Smooth muscle cell (in vitro differentiated cells): ENCODE data around the gene LSM11. TPM values are rescaled to one million over a fixed set of nuclear protein-coding genes. Genes with fewer than 3 reads are reported as not detected.

ENCODE experiments used
- DNase-seq: peaks from one replicate; lab custom pipeline; 2025; ENCODE audit not compliant: unreplicated experiment; lab: John Stamatoyannopoulos, UW
- H2AFZ ChIP-seq: fragments of 200-600 bp; sonication (generic); 2 replicates; pipeline ENCODE4 v1.6.0; 2016; ENCODE audit warnings: antibody characterized with exemption, low read depth, mild to moderate bottlenecking
- H3F3A ChIP-seq: fragments of 200-600 bp; sonication (generic); 2 replicates; pipeline ENCODE4 v1.6.0; 2017; ENCODE audit warnings: antibody characterized with exemption, low read depth
- H3K27ac ChIP-seq: fragments of 200-600 bp; sonication (generic); 2 replicates; pipeline ENCODE4 v1.5.1; 2016; ENCODE audit warnings: low read depth, mild to moderate bottlenecking
- H3K27me3 ChIP-seq: fragments of 200-600 bp; sonication (generic); 2 replicates; pipeline ENCODE4 v1.6.1; 2016; ENCODE audit warnings: low read depth, mild to moderate bottlenecking
- H3K36me3 ChIP-seq: fragments of 200-600 bp; sonication (generic); 2 replicates; pipeline ENCODE4 v1.5.1; 2016; ENCODE audit warnings: low read depth
- H3K4me1 ChIP-seq: fragments of 200-600 bp; sonication (generic); 2 replicates; pipeline ENCODE4 v1.5.1; 2016; ENCODE audit warnings: low read depth
- H3K4me2 ChIP-seq: fragments of 200-600 bp; sonication (generic); 2 replicates; pipeline ENCODE4 v1.6.0; 2016; ENCODE audit warnings: mild to moderate bottlenecking
- H3K4me3 ChIP-seq: fragments of 200-600 bp; sonication (generic); 2 replicates; pipeline ENCODE4 v1.5.1; 2016; ENCODE audit warnings: mild to moderate bottlenecking
- H3K79me2 ChIP-seq: fragments of 200-600 bp; sonication (generic); 2 replicates; pipeline ENCODE4 v1.6.0; 2016; ENCODE audit warnings: low read depth, mild to moderate bottlenecking
- H3K9ac ChIP-seq: fragments of 200-600 bp; sonication (generic); 2 replicates; pipeline ENCODE4 v1.6.0; 2016; ENCODE audit warnings: low read depth
- H3K9me3 ChIP-seq: fragments of 200-600 bp; sonication (generic); replicated peaks from 2 replicates; pipeline ENCODE4 v1.5.1; 2016; ENCODE audit warnings: low read depth
- H4K20me1 ChIP-seq: fragments of 200-600 bp; sonication (generic); 2 replicates; pipeline ENCODE4 v1.6.0; 2016; ENCODE audit warnings: low read depth
- WGBS: methylation state at CpG from one replicate; pipeline ENCODE4 v1.1.7; 2016; ENCODE audit warnings: low lambda C conversion rate; 5-methylcytosine and 5-hydroxymethylcytosine counted together
- polyA plus RNA-seq: library from polyadenylated mRNA; unstranded; fragments of >200 nt; fragmentation: Nextera tagmentation; extraction: Ambion mirVana; gene quantifications from 2 replicates; pipeline ENCODE4 v1.2.1, GENCODE V29; 2016
- small RNA-seq: library from RNA; depleted of rRNA; stranded (forward); fragments of <200 nt; gene quantifications from one replicate; pipeline ENCODE3, GENCODE V24; 2014
- total RNA-seq: library from RNA; depleted of rRNA; stranded (reverse); fragments of >200 nt; gene quantifications from 2 replicates; pipeline ENCODE4 v1.2.3, GENCODE V29; 2014
- TF ChIP-seq, protein P1 (sequence below): fragments of 200-600 bp; sonication (generic); IDR thresholded peaks from 2 replicates; pipeline ENCODE4 v1.5.1; 2017; ENCODE audit warnings: borderline replicate concordance, mild to moderate bottlenecking, antibody characterized with exemption; ENCODE audit not compliant: insufficient read depth, poor library complexity, severe bottlenecking

The LSM11 gene
- total and polyA plus RNA-seq, 2 experiments from 2014 or later = 2.2 to 7.5 TPM

DNA sequence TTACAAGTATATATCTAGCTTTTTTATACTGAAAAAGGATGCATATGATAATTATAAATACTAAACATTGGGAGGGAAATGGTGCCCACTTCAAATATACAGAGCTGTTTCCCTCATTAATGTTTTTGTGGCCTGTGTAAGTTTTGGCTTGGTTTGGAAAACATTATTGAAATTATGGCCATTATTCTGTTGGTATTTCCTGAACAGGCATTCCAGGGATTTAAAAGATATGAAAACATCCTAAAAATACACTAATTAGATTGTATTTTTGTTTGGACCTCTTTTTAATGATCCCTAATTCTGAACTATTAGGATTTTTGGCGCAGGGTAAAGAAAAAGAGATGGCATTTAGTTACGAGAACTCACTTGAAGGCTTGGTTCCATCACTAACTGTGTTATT is 64.5 kb downstream of the LSM11 start:
- H3K4me2 ChIP-seq = no peak overlapping the region
- no peak overlapping the region for H3K4me3 ChIP-seq
- H3K9me3 ChIP-seq = no peaks in the 10 kb centered on the region
- 98% methylated on average over 2 of the region's 2 CpGs for WGBS
- no peak for DNase-seq
- H4K20me1 ChIP-seq = peaks cover 34% of the 10 kb centered on the region
- H3K9ac ChIP-seq = no peak overlapping the region
- no peak overlapping the region for H2AFZ ChIP-seq
- no peak overlapping the region for H3K27ac ChIP-seq
- H3K4me1 ChIP-seq = no peaks in the 10 kb centered on the region
- H3F3A ChIP-seq = no peaks in the 10 kb centered on the region
- TF ChIP-seq, protein P1, sequence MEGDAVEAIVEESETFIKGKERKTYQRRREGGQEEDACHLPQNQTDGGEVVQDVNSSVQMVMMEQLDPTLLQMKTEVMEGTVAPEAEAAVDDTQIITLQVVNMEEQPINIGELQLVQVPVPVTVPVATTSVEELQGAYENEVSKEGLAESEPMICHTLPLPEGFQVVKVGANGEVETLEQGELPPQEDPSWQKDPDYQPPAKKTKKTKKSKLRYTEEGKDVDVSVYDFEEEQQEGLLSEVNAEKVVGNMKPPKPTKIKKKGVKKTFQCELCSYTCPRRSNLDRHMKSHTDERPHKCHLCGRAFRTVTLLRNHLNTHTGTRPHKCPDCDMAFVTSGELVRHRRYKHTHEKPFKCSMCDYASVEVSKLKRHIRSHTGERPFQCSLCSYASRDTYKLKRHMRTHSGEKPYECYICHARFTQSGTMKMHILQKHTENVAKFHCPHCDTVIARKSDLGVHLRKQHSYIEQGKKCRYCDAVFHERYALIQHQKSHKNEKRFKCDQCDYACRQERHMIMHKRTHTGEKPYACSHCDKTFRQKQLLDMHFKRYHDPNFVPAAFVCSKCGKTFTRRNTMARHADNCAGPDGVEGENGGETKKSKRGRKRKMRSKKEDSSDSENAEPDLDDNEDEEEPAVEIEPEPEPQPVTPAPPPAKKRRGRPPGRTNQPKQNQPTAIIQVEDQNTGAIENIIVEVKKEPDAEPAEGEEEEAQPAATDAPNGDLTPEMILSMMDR = no peak
- H3K36me3 ChIP-seq = peaks cover 39% of the 10 kb centered on the region
- peaks cover 9% of the 10 kb centered on the region for H3K79me2 ChIP-seq
- H3K27me3 ChIP-seq = no peaks in the 10 kb centered on the region

Small RNA genes within 50 kb of the gene (small RNA-seq; reads per million reads assigned to genes)
- not detected for gene AC026407.1
- gene RNU6-260P = not detected

Other genes starting within 250 kb of the LSM11 start
- 112 and 117 TPM in 2 replicates for gene ADAM19, start 167.9 kb upstream of the LSM11 start, total RNA-seq
- gene ADAM19, start 167.9 kb upstream of the LSM11 start, polyA plus RNA-seq = 62.2 and 62.6 TPM in 2 replicates
- gene SOX30, start 91.3 kb upstream of the LSM11 start, total RNA-seq = 1.5 TPM in 1 of 2 replicates, not detected in the other
- gene SOX30, start 91.3 kb upstream of the LSM11 start, polyA plus RNA-seq = 0.38 TPM in 1 of 2 replicates, not detected in the other
- gene C5orf52, start 72.2 kb upstream of the LSM11 start, total RNA-seq = not detected in 2 replicates
- gene C5orf52, start 72.2 kb upstream of the LSM11 start, polyA plus RNA-seq = not detected in 2 replicates
- 6.5 and 12.9 TPM in 2 replicates for gene THG1L, start 12.3 kb upstream of the LSM11 start, total RNA-seq
- gene THG1L, start 12.3 kb upstream of the LSM11 start, polyA plus RNA-seq = 3.9 and 4.4 TPM in 2 replicates
- gene CLINT1, start 115.4 kb downstream of the LSM11 start, total RNA-seq = 83.9 and 102 TPM in 2 replicates
- 61.4 and 63.5 TPM in 2 replicates for gene CLINT1, start 115.4 kb downstream of the LSM11 start, polyA plus RNA-seq